K562 (cell line): ENCODE measurements around the gene EZH1. TPM values are rescaled to one million over a fixed set of nuclear protein-coding genes. Genes with fewer than 3 reads are reported as not detected.

Source experiments
- ATF6 ChIP-seq: sonication (generic); formaldehyde crosslinking; IDR thresholded peaks from 2 replicates; pipeline ENCODE4 v1.4.0; 2020; ENCODE audit warnings: mild to moderate bottlenecking, missing genetic modification reagents
- E2F6 ChIP-seq, 2 experiments: IDR thresholded peaks; 2 replicates each; pipeline ENCODE4 v1.6.1; 2011; ENCODE audit warnings: borderline replicate concordance in 1 of 2, control low read depth in 1 of 2, low read depth in 1 of 2, low read length in 1 of 2, mild to moderate bottlenecking in 1 of 2, mixed read lengths in 1 of 2, moderate library complexity in 1 of 2; ENCODE audit not compliant: insufficient read depth in 1 of 2, insufficient read length in 1 of 2, poor library complexity in 1 of 2, severe bottlenecking in 1 of 2; ENCODE audit errors: extremely low read depth in 1 of 2
- GABPB2 ChIP-seq: fragments of 250-450 bp; sonication (Bioruptor Pico); conservative IDR thresholded peaks from 2 replicates; pipeline ENCODE4 v1.5.1; 2021; ENCODE audit warnings: mild to moderate bottlenecking
- GATA2 ChIP-seq: sonication (generic); formaldehyde crosslinking; IDR thresholded peaks from 2 replicates; pipeline ENCODE4 v1.4.0; 2020; ENCODE audit warnings: mild to moderate bottlenecking, missing genetic modification reagents
- HCFC1 ChIP-seq: IDR thresholded peaks from 2 replicates; pipeline ENCODE4 v1.6.1; 2012; ENCODE audit warnings: low read depth, low read length, improper control_type of control experiment
- HDAC8 ChIP-seq: fragments of 450-650 bp; IDR thresholded peaks from 2 replicates; pipeline ENCODE4 v1.6.1; 2016; ENCODE audit warnings: mild to moderate bottlenecking, missing genetic modification characterization, moderate library complexity, missing compliant biosample characterization
- MLX ChIP-seq, 2 experiments: fragments of 450-650 bp in 1 of 2; sonication (generic) in 1 of 2; formaldehyde crosslinking; conservative IDR thresholded peaks; 2 replicates each; pipeline versions ENCODE4 v1.4.0 to v1.8.1; 2020 to 2022; ENCODE audit warnings: mild to moderate bottlenecking in 1 of 2, missing genetic modification reagents in 1 of 2
- NR0B1 ChIP-seq: fragments of 450-650 bp; IDR thresholded peaks from one replicate; pipeline ENCODE4 v1.6.1; 2018; ENCODE audit warnings: mild to moderate bottlenecking, moderate library complexity; ENCODE audit not compliant: partially characterized antibody
- POU5F1 ChIP-seq: fragments of 150-350 bp; IDR thresholded peaks from 2 replicates; pipeline ENCODE4 v1.6.1; 2014; ENCODE audit warnings: borderline replicate concordance, low read length, low read depth, mild to moderate bottlenecking; ENCODE audit not compliant: partially characterized antibody
- RFX5 ChIP-seq: IDR thresholded peaks from 2 replicates; pipeline ENCODE4 v1.6.1; 2011; ENCODE audit warnings: low read depth, mild to moderate bottlenecking, improper control_type of control experiment, low read length
- SMARCA5 ChIP-seq: fragments of 450-650 bp; IDR thresholded peaks from 2 replicates; pipeline ENCODE4 v1.6.1; 2016
- TCF15 ChIP-seq: fragments of 250-450 bp; sonication (Bioruptor Pico); IDR thresholded peaks from 2 replicates; pipeline ENCODE4 v1.8.0; 2022; ENCODE audit warnings: moderate library complexity, mild to moderate bottlenecking, inconsistent platforms
- TEAD1 ChIP-seq, 2 experiments: fragments of 450-650 bp in 1 of 2; sonication (generic) in 1 of 2; formaldehyde crosslinking; IDR thresholded peaks; 2 replicates each; pipeline versions ENCODE4 v1.4.0 to v1.8.0; 2020 to 2022; ENCODE audit warnings: mild to moderate bottlenecking in 2 of 2, missing genetic modification reagents in 1 of 2
- ZNF133 ChIP-seq: fragments of 250-450 bp; sonication (Bioruptor Pico); IDR thresholded peaks from 2 replicates; pipeline ENCODE4 v1.4.0; 2020; ENCODE audit warnings: mild to moderate bottlenecking
- ZNF140 ChIP-seq: fragments of 250-450 bp; sonication (Bioruptor Pico); IDR thresholded peaks from 2 replicates; pipeline ENCODE4 v1.8.0; 2021; ENCODE audit warnings: moderate library complexity, mild to moderate bottlenecking, inconsistent platforms
- ZNF217 ChIP-seq: sonication (generic); formaldehyde crosslinking; IDR thresholded peaks from 2 replicates; pipeline ENCODE4 v1.8.0; 2022; ENCODE audit warnings: mild to moderate bottlenecking, missing genetic modification reagents
- ZNF561 ChIP-seq: fragments of 450-650 bp; formaldehyde crosslinking; conservative IDR thresholded peaks from 2 replicates; pipeline ENCODE4 v1.4.0; 2020; ENCODE audit warnings: mild to moderate bottlenecking, moderate library complexity
- ZNF75A ChIP-seq: fragments of 450-650 bp; formaldehyde crosslinking; IDR thresholded peaks from 2 replicates; pipeline ENCODE4 v1.4.0; 2020; ENCODE audit warnings: mild to moderate bottlenecking
- polyA plus RNA-seq, 8 experiments: library from polyadenylated mRNA; depleted of rRNA in 4 of 8; stranded (reverse) in 5 of 8; unstranded in 3 of 8; fragments of >200 nt; fragmentation: Nextera tagmentation in 2 of 8; fragmentation: Illumina TruSeq in 1 of 8; extraction: Ambion mirVana in 2 of 8; extraction: Trizol in 1 of 8; gene quantifications; 2 replicates each; pipeline versions ENCODE4 v1.2.1 to v1.2.3, GENCODE V29; 2011 to 2014; ENCODE audit warnings: inconsistent platforms in 1 of 8, missing spikeins in 1 of 8
- total RNA-seq, 7 experiments: library from RNA; depleted of rRNA in 6 of 7; stranded (reverse); fragments of >200 nt in 6 of 7; fragmentation: Illumina TruSeq in 2 of 7; extraction: Trizol in 2 of 7; gene quantifications; 2 replicates each; pipeline versions ENCODE4 v1.2.1 to v1.2.3, GENCODE V29; 2011 to 2021; ENCODE audit warnings: low replicate concordance in 1 of 7

The EZH1 gene
- total and polyA plus RNA-seq, 9 of the 15 experiments (the other 6 are each of a cell fraction or from before 2014, with no cell fraction given): 8.6 to 40.8 (median 22.9) TPM

- TF ChIP-seq MLX (CRISPR knock-in tag; conservative IDR thresholded peaks at IDR 0.05) (no peak), ATF6 (CRISPR knock-in tag) (no peak), RFX5 (no peak), HCFC1 (no peak), ZNF140 (CRISPR knock-in tag) (no peak), NR0B1 (no peak), E2F6 (IDR thresholded peaks at IDR 0.05; ENCODE audit: borderline replicate concordance in 1 of 2, extremely low read depth in 1 of 2, insufficient read depth in 1 of 2, insufficient read length in 1 of 2, low read depth in 1 of 2, low read length in 1 of 2, poor library complexity in 1 of 2, severe bottlenecking in 1 of 2) (no peak), GABPB2 (CRISPR knock-in tag) (no peak), SMARCA5 (no peak), TCF15 (CRISPR knock-in tag) (no peak), ZNF75A (CRISPR knock-in tag) (no peak), POU5F1 (no peak), ZNF561 (CRISPR knock-in tag) (no peak), HDAC8 (tag) (no peak), ZNF133 (no peak), GATA2 (CRISPR knock-in tag) (peak; percentile 79; the same call in 1 of the 2 replicates), TEAD1 (CRISPR knock-in tag; IDR thresholded peaks at IDR 0.05) (0 out of 4 replicates have a peak, but pooled peaks of 1 of the 2 experiments have one; percentile 29), ZNF217 (CRISPR knock-in tag) (no peak)
- TF ChIP-seq, all 486 proteins: peak for 83
Measured at GRCh38 chr17:42750739-42751344, 6.0 kb upstream of the EZH1 start (continued).
